Memory B cell (primary cell): Measurements from ENCODE around the gene SRRT.
"Not testable (repeated sequence)": the region's sequence is repeated elsewhere in the genome, so short reads cannot be mapped to it uniquely, and the experiment has no call there.

Experiments
- ATAC-seq: fragments of 150-1000 bp; cut with Tn5 transposase; 2 replicates; pipeline ENCODE4 v1.10.0; 2021; ENCODE audit warnings: low read depth, mild to moderate bottlenecking, moderate library complexity
- DNase-seq, 2 donors: peaks; one replicate each; pipeline ENCODE4 v3.0.0; 2022; ENCODE audit warnings: low spot score in 2 of 2
- H3K27ac Mint-ChIP-seq: one replicate; pipeline ENCODE4 v1.8.0; 2022; ENCODE audit warnings: mild to moderate bottlenecking, moderate library complexity, mixed read lengths
- H3K27me3 Mint-ChIP-seq: one replicate; pipeline ENCODE4 v1.8.0; 2022; ENCODE audit warnings: mixed read lengths
- H3K36me3 Mint-ChIP-seq: one replicate; pipeline ENCODE4 v1.8.0; 2022; ENCODE audit warnings: mild to moderate bottlenecking, mixed read lengths
- H3K4me1 Mint-ChIP-seq: one replicate; pipeline ENCODE4 v1.8.0; 2022; ENCODE audit warnings: mixed read lengths
- H3K4me3 Mint-ChIP-seq: one replicate; pipeline ENCODE4 v1.8.0; 2022; ENCODE audit warnings: mild to moderate bottlenecking, moderate library complexity, mixed read lengths
- H3K9me3 Mint-ChIP-seq: one replicate; pipeline ENCODE4 v1.8.0; 2022; ENCODE audit warnings: mixed read lengths

SRRT gene

DNA sequence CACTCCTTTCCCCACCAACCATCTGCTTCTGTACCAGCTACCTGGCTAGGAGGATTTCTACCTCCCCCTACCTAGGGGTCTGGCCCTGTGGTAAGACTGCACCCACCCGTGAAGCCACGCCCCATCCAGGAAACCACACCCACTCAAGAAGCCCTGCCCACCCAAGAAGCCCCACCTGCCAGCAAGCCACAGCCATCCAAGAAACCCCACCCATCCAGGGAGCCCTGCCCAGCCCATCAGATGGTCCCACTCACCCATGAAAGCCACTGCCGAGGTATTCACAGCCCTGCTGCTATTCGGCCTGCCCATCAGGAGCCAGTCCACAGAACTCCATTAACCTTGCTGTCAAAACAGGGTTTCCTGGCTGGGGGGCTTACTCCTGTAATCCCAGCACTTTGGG lies 58.8 kb downstream of the SRRT start:
- peaks cover 4% of the 10 kb centered on the region for H3K27me3 Mint-ChIP-seq
- H3K4me1 Mint-ChIP-seq: peaks cover 2% of the 10 kb centered on the region
- DNase-seq (no peak), ATAC-seq (no peak)
- H3K27ac Mint-ChIP-seq: no peak overlapping the region
- H3K9me3 Mint-ChIP-seq: peaks cover 7% of the 10 kb centered on the region
- H3K36me3 Mint-ChIP-seq: peaks cover 3% of the 10 kb centered on the region
- no peak overlapping the region for H3K4me3 Mint-ChIP-seq

DNA sequence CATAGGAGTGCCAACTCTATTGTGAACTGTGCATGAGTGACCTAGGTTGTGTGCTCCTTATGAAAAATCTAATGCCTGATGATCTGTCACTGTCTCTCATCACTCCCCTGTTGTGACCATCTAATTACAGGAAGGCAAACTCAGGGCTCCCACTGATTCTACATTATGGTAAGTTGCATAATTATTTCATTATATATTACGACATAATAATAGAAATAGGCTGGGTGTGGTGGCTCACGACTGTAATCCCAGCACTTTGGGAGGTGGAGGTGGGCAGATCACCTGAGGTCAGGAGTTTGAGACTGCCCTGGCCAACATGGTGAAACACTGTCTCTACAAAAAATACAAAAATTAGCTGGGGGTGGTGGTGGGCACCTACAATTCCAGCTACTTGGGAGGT lies 60.5 kb downstream of the SRRT start:
- H3K36me3 Mint-ChIP-seq, H3K27ac Mint-ChIP-seq, H3K9me3 Mint-ChIP-seq, DNase-seq, H3K27me3 Mint-ChIP-seq, ATAC-seq, H3K4me1 Mint-ChIP-seq, H3K4me3 Mint-ChIP-seq: not testable (repeated sequence)

DNA sequence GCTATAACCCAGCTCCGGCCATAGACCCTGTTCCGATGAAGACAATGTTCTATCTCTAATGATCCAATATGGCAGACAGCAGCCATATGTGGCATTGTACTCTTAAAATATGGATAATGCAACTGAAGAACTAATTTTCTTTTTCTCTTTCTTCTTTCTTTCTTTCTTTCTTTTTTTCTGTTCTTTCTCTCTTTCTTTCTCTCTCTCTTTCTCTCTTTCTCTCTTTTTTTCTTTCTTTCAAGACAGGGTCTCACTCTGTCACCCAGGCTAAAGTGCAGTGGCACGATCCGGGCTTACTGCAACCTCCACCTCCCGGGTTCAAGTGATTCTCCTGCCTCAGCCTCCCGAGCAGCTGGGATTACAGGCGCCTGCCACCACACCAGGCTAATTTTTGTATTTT lies 61.3 kb downstream of the SRRT start:
- H3K4me3 Mint-ChIP-seq, H3K4me1 Mint-ChIP-seq, H3K27me3 Mint-ChIP-seq, ATAC-seq, DNase-seq, H3K36me3 Mint-ChIP-seq, H3K27ac Mint-ChIP-seq, H3K9me3 Mint-ChIP-seq: not testable (repeated sequence)
